ENCODE data around the gene ARHGEF25.
"Not testable (repeated sequence)": the region's sequence is repeated elsewhere in the genome, so short reads cannot be mapped to it uniquely, and the experiment has no call there.

Gene ARHGEF25

GRCh38 chr12:57609101-57609780 is 2.0 kb upstream of the ARHGEF25 start:
- no peak for DNase-seq (ENCODE audit: low spot score)

DNA sequence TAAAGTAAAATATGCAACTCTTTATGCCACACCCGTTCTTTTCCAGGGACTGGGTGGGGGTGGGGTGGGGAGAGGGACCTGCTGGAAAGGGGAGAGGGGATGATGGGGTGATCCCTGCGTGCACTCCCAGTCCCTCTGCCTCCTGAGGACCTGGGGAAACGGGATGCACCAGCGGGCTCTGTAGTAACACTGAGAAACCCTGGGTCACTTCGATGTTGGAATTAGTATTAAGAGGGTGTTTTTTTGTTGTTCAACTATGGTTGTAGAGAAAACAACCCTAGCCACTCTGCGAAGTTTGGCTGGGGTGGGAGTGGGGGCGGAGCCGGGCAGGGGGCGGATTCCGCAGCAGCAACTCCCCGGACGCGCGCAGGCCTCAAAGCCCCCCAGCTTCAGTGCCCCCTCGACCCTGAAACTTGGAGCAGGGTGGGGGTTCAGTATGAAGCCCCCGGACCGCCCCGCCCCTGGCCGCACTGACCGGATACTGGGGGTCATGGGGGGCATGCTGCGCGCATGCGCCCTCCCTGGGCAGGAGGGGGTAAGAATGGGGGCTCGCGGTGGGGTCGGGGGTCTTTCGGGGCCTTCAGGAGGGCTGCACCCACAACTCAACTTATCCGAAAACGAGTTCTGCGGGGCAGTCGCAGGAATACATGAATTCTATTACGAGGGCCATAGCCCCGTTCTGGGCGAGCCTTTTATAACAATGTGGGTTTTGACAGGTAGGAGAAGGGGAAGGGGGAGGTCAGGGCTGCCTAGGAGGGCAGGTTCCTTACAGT is 1.3 kb upstream of the ARHGEF25 start:
- no peak for DNase-seq (ENCODE audit: low spot score)

DNA sequence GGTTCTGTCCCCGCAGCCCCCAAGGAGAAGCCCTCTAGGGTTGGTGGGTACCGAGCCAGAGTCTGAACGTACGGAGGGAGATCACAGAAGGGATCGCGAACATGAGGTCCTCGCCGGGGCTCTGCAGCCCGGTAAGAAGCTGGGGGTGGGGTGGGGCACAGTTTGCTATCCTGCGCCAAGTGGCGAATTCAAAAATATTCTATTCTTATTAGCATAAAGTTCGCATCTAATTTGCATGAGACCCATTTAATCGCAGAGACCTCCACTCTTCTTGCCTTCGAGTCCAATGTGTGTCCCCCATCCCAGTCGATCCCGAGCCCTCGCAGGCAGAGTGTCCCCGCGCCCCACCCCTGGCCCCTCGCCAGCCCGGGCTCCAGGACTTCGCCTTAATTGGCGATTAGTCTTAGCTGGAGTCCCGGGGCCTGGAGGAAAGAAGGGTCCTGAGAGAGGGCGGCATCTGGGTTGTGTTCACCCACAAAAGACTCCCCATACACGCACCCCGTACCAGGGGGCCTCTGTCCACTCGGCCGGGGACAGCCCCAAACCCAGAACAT is 604 bp upstream of the ARHGEF25 start:
- DNase-seq (ENCODE audit: low spot score), result no peak

DNA sequence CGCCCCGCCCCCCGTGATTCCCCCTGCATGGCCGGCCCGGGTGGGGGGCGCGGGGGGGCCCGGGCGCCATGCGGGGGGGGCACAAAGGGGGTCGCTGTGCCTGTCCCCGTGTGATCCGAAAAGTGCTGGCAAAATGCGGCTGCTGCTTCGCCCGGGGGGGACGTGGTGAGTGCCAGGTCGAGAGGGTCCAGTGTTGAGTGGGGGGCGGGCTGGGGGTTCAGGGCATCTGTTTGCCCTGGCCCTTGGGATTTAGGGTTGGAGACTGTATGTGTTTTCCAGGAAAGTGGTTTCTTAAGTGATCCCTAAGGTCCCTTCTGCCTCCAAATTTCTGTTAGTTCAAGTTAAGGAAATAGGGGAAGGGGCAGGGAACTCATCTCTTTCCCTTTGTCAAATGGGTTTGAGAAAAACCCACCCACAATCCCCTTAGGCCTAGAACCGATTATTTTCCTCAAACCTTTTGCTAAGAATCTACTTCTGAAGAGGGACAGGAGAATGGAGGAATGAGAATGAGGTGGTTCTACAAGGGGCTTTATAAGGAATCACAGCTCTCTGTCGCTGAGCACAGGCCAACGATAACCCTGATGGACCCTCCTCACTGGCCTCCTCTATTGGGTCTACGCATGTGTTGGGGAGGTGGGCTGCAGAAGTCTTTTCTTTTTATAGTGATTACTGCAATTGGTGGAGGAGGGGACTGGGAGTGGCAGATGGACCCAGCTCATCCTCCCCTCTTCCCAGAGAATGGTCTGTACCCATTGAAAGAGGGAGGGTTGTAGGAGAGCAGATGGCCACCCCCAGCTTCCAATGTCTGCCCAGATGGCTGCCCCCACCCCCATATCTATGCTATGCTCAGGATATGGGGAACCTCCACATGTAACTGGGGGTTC is 834 bp downstream of the ARHGEF25 start:
- no peak for DNase-seq (ENCODE audit: low spot score)

- no peak for DNase-seq (ENCODE audit: low spot score)
These were observed 1.6 kb downstream of the ARHGEF25 start for GRCh38 chr12:57612711-57613426.

- no peak for DNase-seq (ENCODE audit: low spot score)
These were observed 2.3 kb downstream of the ARHGEF25 start for GRCh38 chr12:57613427-57614109.

DNA sequence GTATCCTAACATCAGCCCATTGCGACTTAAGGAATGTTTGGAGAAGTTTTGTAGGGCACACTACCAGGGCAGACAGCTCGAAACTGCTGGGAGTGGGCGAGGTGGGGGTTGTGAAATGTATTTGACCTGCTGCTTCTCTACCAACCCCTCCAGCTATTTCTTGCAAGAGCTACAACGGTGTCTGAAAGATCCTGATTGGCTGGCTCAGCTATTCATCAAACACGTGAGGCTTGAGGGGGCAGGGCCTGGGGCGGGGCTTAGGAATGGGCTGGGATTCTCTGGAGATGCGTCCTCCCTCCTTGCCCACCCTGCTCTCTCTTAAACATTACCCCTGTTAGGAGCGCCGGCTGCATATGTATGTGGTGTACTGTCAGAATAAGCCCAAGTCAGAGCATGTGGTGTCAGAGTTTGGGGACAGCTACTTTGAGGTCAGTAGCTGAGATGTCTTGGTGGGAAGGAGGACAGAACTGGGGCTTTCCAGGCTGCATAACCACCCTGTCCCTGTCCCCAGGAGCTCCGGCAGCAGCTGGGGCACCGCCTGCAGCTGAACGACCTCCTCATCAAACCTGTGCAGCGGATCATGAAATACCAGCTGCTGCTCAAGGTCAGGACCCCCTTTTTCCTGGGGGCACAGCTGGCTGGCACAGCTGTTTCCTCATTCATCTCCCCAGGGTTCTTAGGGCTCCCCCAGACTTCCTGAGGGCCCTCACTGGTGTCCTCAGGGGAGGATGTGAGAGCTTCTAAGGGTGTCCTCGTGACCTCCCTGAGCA is 3.1 kb downstream of the ARHGEF25 start:
- DNase-seq (ENCODE audit: low spot score), result no peak

DNA sequence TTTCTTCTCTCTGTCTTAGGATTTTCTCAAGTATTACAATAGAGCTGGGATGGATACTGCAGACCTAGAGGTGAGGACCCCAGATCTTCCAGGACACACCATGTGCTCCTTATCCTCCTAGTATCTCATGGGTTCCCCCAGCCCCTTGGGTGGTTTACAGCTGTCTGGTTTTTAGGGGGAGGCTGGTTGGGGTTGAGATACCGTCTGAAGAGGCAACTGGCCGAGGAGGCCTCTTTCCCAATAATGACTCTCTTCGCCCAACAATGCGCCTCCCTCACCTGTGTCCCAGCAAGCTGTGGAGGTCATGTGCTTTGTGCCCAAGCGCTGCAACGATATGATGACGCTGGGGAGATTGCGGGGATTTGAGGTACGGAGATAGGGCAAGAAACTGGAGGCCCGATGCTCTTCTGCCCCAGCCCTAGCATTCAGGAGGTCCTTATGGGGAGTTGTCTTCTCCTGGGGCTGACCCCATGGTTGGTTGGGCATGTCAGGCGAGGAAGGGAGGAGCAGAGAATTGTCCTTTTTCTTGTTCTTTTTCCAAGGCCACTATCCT is 3.8 kb downstream of the ARHGEF25 start:
- no peak for DNase-seq (ENCODE audit: low spot score)

- no peak for DNase-seq (ENCODE audit: low spot score)
These were observed 4.4 kb downstream of the ARHGEF25 start for GRCh38 chr12:57615637-57616036.

- DNase-seq (ENCODE audit: low spot score), result no peak
These were observed 5.3 kb downstream of the ARHGEF25 start for GRCh38 chr12:57616383-57617101.

GRCh38 chr12:57617942-57618341 is 6.7 kb downstream of the ARHGEF25 start:
- no peak for DNase-seq (ENCODE audit: low spot score)

DNA sequence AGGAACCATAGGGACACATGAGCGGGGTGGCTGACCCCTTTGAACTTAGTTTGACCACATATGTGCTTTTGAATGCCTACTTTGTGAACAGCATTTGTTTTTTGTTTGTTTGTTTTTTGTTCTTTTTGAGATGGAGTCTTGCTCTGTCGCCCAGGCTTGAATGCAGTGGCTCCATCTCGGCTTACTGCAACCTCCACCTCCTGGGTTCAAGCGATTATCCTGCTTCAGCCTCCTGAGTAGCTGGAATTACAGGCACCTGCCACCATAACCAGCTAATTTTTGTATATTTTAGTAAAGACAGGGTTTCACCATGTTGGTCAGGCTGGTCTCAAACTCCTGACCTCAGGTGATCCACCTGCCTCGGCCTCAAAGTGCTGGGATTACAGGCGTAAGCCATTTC is 7.2 kb downstream of the ARHGEF25 start:
- DNase-seq (ENCODE audit: low spot score), result not testable (repeated sequence)

GRCh38 chr12:57618966-57619433 is 7.8 kb downstream of the ARHGEF25 start:
- no peak for DNase-seq (ENCODE audit: low spot score)

GRCh38 chr12:57619434-57620244 is 8.4 kb downstream of the ARHGEF25 start:
- DNase-seq (ENCODE audit: low spot score), result no peak

DNA sequence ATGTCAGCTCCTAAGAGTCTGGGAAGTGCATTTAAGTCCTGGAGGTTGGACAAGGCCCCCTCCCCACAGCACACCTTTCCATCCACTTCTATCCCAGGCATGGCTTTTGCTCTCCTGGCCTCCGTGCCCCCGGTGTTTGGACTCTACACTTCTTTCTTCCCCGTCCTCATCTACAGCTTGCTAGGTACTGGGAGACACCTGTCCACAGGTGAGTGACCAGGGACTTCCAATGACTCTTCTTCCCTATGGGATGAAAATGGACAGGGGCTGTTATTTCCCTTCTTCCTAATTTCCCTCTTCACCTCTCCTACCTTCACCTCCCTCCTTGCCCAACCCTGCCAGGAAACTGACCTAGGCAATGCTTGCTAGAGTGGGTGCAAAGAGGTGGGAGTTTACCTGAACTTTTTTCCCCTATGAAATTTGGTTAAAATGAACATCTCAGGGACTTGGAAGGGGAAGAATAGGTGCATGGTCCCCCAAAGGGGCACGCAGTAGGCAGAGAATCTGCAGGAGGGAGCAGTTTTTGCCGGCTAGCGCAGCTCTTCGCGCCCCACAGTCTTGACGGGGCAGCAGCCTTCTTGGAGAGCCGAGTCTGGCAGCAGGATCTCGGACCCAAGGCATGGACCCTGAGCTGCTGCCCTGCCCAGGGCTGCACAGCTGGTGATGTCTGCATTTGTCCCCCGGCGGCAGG is 9.2 kb downstream of the ARHGEF25 start:
- no peak for DNase-seq (ENCODE audit: low spot score)

- DNase-seq (ENCODE audit: low spot score), result no peak
These were observed 9.8 kb downstream of the ARHGEF25 start for GRCh38 chr12:57620936-57621496.

Data from globus pallidus (tissue), 1 donor.